GM18511 (cell line): ENCODE data around the gene RPL10A.

Experiments
- ATAC-seq: cut with Tn5 transposase; IDR thresholded peaks from one replicate; pipeline ENCODE4 v1.9.1; 2021; ENCODE audit warnings: mild to moderate bottlenecking, moderate library complexity; ENCODE audit not compliant: unreplicated experiment

The RPL10A gene

DNA sequence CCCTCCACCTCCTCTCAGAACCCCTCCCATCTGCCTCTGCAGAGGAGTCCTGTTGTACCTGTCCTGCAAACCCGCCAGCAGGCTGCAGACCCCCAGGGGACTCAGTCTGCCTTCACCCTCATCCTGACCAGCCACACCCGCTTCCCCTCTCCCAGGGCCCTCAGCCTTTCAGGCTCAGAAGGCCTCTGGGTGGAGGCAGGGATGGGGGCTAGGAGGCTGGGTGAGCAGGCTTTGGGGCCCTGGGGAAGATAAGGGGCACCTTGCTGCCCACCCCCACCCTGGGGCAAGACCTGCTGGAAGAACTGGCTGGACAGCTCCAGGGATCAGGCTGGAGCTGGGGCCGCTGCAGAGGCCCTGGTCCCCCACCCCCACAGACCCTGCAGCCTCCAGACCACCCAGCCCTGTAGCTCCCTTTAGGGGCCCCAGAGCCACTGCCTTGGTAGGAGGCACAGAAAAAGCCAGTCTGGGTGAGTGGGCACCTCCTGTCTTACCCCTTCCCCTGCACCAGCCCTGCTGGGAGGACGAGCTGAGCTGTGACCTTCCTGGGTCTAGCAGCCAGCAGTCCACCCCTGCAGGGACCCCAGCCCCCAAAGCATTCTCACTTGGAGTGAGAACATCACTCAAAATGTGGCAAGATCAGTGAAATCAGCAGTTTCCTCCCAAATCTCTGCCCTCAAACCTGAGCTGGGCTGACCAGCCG lies 23.5 kb downstream of the RPL10A start:
- ATAC-seq = no peak

DNA sequence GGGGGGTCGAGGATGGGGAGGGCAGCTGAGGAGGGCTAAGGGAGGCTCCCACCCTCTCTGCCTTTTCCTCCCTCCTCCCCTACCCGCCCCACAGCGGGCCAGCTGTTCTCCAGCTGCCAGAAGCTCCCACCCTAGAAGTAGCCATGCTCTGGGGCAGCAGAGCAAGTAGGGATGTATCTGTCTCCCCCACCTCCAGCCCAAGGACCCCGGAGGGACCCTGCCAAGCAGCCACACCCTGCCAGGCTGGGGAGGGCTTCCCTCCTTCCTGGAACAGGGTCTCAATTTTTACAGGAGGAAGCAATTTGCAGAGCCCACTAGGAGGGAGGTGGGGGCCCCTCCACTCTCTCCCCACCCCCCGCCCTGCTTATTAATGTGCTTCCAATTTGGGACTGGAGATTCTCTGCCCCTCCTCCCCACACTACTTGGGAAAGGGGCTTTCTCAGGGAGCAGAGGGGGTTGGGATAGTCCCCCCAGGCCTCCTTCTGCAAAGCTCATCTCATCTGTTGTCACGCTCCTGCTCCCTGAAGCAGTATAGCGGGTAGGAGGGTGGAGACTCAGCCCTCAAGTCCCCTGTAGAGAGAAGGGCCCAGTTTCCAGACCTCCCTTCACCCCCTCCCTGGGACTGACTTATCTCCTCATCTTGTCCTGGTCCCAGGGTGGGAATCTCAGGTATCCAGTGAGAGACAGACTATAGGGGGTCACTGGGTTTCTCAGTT lies 24.2 kb downstream of the RPL10A start:
- no peak for ATAC-seq

DNA sequence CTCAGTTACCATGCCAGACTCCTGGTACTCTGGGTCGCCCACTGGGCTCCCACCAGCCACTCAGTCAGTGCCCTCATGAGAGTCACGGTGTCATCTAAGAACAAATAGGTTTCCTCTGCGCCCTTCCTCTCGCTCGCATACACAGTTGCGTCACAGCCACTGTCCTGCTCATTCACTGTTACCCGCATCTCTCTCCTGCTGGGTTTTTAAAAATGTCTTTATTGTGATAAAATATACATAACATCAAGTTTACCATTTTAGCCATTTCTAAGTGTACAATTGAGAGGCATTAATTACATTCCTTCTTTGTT lies 24.7 kb downstream of the RPL10A start:
- no peak for ATAC-seq

DNA sequence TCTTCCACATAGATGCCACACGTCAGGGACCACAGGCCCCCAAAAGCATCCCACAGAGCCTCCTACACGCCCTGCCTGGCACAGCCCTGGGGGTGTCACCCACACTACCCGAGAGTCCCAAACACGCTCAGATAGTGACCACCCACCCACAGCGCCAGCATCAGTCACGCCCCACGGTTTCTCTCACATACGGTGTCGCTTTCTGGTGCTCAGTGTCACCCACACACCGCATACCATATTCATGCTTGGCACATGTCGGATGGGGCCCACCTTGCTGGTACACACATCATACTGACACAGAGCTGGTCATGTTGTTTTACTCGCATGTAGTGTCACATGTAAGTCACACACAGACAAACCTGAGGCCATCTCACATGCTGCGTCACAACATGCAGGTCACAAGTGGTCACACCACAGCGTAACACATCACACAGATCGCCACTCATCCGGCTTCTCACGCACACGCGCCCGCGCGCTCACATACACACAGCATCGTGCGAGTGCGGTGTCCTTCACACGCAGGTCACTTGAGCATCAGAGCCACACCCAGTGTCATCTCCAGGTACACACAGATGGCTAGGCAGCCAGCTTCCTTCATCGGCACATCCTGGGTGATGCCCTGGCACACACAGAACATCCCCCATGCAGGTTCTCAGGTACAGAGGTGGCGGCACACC lies 25.2 kb downstream of the RPL10A start:
- no peak for ATAC-seq

DNA sequence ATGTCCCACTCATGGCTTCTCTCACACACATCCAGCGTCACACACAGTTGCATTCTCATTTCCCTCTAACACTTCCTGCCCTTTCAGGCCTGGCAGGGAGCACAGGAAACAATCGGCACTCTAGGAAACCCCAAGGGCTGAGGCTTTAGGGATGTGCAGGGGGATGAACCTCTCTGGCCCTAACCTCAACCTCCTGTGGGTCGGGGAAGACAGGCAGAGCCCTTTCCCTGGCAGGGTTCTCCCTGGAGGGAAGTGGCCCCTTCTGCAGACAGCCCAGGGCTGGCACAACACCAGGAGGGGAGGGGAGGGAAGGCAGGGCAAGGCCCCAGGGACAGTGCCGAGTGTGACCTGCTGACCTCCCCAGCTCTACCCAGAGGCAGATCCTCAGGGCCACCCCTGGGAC lies 26.0 kb downstream of the RPL10A start:
- ATAC-seq = no peak

DNA sequence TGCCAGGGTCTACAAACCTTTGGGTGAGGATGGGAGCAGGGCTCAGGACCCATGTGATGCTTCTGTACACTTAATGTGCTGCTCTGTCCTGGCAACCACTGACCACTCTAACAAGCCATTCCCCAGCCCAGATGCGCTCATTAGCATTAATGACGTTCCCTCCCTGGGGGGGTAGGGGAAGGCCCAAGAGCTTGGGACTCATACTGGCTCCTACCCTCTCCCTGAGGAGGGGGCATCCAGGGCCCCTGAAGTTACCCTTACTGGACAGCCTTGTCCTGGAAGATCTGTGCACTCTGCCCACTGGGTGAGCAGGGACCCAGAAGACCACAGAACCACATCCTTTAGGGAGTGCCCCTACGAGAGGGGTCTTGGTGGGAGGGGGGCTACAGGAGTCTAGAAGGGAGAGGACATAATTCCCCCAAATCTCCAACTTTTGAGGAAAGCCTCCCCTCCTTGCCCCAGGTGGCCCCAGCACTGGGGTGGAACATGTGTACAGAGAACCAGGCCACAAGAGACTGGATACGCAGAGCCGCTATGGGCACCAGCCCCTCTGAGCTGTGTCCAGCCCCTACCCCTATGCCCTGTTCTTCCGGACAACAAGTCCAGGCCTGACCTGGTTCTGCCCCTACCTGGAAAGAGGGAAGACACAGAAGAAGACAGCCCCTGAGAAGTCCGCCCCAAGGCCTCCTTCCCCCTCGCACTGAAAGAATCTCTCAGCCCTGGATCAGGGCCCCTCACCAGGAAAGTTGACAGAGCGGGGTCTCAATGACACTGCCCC lies 27.2 kb downstream of the RPL10A start:
- no peak for ATAC-seq

DNA sequence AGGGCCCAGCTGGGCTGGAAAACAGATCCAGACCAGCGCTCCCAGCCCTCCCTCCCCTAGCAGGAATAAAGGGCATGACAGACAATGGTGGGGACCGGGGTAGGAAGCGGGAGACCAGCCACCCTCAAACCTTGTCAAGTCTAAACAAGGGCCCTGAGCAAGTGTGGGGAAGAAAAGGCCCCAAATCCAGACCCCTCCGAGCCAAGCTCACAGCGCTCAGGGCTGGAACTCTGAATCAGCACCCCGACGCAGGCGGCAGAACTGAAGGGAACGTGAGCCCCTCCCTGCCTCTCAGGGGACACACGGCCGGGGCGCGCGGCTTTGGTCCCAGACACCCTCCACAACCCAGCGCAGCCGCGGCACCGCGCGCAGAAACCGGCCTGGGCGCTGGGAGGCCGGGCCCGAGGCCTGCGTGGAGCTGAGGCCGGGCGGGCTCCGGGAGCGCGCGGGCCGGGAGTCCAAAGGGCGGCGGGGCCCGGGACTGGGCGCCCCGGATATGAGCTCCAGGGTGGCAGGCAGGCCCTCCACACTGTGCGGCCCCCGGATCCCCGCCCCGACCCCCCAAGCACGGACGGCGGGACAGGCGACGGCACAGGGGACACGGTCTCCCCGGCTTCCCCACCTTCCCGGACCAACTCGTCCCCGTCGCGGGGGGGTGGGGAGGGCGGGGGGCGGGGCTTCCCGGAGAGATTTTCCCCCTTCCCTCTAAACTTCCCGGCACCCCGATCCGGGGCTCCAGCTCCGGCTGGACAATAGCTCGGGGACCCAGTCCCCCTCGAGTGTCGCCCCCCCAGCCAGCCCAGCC lies 28.0 kb downstream of the RPL10A start:
- no peak for ATAC-seq

DNA sequence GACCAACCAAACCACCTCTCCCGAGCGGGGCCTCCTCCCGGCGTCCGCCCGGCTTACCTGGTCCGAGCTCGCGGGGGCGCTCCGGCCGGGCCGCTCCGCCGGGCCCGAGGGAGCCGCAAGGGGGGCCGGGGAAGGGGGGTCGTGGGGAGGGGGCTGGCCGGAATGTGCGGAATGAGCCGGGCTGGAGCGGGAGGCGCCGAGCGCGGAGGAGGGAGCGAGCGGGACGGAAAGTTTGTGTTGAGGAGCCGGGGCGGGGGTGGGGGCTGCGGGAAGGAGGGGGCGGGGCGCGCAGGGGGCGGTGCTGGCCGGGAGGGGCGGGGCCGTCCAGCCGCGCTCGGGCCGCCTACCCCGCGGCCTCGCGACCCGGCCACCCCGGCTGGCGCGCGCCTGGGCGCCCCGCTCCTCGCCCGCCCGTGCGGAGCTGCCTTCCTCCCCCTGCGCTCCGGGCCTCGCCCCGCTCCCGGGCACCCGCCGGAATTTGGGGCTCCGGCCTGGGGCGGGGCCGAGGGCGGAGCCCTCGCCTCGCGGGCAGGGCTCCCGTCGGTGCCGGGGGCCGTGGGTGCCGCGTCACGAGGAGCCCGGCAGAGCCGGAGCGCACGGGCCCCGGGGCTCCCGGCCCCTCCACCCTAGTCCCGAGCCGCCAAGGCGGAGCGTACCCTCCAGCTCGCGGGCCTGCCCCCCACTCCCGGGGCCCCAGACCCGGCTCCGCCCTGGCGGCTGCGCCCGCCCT lies 28.8 kb downstream of the RPL10A start, which contains the start of gene TEAD3:
Gene TEAD3 (minus strand): TSS at position 239 of the 730 bp plus-strand sequence.
- ATAC-seq = no peak

DNA sequence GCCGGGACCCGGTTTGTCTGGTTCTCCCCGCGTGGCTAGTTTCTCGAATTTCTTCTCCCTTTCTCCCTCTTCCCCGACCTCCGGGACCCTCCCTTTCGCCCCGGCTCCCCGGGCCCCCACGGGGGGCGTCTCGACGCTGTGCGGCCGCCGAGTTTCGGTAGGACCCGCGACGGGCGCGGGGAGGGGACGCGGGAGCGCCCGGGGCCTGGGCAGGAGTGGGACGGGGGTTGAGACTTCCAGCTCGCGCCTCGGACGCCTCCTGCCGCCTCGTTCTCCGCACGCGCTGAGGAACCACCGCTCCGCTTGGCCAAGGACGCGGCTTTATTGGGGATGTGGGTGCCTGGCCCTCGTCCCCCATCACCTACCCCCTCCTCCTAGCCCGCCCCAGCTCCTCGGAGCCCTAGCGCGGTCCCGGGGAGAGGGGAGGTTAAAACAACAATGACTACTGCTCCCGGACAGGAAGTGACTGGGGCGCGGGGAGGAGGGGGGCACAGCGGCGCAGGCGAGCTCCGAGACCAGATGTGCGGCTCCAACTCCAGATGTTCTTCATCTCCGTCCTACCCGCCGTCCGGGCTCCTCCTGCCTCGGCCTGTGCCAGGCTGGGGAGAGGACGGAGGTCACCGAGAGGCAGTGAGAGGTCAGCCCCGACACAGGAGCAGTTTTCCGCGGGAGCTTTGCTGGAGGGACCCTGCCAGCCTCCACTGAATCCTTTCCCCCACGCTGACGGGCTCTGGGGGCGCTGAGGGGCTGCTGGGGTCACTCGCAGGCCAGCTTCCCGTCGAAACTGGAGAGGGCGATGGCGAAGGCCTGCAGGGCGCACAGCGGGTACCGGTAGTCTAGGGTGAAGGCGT lies 29.6 kb downstream of the RPL10A start:
- no peak for ATAC-seq

DNA sequence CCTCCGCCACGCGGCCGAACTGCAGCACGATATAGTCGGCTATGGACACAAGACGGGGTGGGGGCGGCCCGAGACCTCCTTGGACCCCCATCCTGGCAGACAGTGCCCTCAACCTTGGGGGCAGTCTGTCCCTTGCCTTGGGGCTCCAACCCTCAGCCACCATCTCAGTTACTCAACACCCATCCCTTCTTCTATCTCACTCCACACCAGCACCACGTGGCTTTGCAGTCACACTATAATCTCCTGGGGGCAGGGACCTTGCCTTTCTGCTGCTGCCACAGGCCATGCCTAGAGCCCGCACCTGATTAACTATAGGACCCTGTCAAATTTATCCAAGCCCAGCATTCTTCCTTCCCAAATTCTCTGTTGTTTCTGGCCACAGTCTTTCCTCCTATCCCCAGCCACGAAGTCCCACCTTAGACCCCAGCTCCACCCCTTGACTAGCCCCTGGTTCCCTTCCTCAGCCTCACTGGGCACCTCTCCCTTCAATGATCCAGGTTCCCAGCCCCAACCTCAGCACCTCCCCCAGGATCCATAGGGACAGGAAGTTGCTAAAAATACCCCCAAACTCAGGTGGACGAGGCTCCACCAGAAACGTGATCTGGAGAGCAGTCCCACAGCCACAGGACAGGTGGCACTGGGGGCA lies 30.3 kb downstream of the RPL10A start:
- ATAC-seq = no peak

DNA sequence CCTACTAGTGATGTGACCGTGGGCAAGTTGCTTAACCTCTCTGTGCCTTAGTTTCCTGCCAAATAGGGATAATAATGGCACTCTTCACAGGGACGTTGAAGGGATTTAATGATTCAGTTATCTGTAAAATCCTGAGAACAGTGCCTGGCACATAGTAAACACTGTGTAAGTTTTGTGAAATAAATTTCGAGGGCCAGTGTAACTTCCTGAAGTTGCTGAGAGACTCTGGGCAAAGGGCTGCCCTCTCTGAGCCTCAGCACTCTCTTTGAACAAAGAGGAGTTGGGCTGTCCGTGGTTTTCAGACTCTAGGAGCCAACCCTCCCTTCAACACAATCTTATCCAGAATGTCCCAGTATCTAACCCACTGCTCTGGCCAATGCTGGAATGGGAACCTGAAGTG lies 31.2 kb downstream of the RPL10A start:
- no peak for ATAC-seq

DNA sequence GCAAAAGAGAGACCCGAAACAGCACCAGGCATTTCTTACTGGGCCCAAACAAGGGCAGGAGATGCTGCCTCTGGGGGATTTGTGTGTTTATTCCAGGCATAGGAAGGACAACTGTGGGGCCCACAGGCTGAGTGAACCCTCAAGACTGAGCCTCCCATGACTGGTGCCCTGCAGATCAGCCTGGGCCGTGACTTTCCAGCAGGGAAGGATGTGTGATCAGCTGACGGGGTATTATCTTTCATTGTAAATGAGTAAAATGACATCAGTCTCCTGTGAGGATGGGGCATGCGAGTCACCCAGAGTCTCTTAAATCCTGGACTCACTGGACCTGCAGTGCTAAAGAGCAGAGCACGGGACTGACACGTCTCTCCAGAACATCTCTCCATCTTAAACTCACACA lies 32.6 kb downstream of the RPL10A start:
- ATAC-seq = no peak

DNA sequence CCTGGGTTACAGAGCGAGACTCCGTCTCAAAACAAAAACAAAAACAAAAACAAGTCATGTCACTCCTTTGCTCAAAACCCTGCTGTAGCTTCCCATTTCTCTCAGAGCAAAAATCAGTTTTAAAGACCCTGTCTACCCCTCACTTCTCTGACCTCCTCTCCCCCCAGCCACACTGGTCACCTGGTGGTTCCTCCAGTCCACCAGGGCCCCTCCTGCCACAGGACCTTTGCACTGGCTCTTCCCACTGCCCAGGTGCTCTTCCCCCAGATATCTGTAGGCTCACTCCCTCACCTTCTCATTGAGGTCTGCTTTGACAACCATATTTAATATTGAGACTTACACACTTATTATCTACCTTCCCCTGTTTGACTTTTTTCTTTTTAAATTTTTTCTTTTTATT lies 33.6 kb downstream of the RPL10A start:
- no peak for ATAC-seq

DNA sequence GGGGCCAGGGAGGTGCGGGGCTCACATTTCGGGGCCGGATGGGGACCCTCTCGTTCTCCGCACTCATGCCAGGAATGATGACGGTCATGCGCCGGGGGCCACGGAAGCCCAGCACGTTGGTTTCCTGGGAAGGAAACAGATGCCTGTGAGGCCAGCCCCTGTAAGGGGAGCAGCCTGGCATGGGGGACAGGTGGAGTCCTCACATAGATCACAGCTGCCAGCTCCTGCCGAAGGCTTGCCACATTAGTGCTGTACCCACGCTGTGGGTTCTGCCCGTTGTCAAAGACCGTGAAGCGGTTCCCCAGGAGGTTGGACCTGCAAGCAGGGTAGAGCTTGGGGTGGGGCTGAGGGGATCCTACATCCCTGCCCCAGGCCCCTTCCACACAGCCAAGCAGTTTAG lies 35.3 kb downstream of the RPL10A start:
- ATAC-seq = no peak

DNA sequence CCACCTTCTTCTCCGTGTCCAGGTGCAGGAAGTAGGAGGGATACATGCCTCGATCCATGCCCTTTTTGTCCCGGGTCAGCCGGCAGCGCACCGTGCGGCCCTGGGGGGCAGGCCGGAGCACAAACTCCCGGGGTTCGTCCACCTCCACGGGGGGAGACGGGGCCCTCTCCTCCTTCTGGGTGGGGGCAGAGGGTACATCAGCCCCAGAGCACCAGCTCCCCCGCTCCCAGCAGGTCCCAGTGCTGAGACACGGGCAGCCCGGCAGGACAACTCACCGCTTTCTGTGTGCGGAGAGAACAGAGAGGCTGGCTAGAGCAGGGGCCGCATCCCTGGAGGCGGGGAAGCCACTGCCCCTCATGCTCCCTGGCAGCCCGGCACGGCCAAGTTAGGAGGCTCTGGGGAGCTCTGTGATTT lies 37.8 kb downstream of the RPL10A start:
- no peak for ATAC-seq

DNA sequence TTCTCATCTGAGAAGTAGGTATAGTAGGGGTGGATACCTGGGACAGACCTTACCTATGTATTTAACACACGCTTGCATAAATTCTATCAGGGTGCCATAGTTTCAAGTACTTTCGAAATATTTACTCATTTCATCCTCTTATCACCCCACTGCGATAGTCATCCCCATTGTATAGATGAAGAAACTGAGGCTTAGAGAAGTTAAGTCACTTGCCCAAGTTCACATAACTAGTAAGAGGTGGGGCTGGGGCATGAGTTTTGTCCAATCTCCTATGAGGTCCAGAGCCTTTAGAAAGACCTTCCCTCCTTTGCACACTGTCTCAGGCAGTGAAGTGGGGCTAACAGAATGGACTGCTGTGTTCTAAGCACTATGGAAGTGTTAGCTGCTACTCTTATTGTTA lies 38.3 kb downstream of the RPL10A start:
- no peak for ATAC-seq

DNA sequence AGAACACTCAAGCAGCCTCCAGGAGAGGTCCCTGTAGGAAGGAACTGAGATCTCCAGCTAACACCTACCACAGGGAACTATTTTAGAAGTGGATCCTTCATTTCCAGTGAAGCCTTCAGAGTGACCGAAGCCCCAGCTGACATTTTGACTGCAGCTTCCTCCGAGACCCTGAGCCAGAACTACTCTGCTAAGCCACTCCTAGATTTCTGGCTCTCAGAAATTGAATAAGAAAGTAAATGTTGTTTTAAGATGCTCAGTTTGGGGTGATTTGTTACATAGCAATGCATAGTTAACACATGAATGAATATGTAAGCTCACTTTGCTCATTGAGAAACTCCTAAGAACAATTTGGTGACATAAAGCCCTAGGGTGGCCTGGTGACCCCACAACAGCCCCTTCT lies 39.0 kb downstream of the RPL10A start:
- no peak for ATAC-seq

DNA sequence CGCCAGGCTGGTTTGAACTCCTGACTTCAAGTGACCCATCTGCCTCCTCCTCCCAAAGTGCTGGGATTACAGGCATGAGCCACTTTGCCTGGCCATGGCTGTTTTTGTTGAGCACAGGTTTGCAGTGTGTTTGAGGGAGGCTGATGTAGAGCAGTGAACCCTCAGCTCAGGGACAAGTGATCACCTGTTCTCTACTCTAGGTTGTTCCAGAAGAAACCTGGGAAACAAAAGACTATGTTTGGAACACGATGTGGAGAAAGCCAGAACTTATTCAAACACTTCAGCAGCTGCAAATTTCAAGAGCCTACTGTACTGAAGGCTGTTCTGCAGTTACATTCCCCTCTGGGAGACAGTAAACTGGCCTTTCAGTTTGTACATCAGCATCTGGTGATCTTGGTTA lies 39.8 kb downstream of the RPL10A start:
- ATAC-seq = no peak

DNA sequence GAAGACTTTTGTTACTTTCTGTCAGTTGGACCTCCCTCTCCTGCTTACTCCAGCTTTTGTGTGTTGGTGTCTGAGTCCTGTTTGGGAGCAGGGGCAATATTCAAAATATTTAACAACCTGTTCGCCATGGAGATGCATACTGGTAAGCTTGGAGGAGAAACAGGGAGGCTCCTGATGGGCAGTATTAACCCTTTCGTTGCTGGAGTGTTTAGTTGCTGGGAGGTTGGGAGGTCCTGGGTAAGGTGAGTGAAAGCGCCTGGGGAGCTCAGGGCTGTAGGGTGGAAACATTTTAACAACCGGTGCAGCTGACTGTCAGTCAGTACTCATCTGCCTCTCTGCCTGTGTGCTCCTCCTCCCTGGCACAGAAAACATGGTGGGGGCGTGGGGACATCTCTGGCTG lies 40.3 kb downstream of the RPL10A start:
- ATAC-seq = no peak
